Testis (tissue), 2 donors: ENCODE data around the gene RIC3.

Source experiments
- CTCF ChIP-seq, 3 experiments: fragments of 450-650 bp in 2 of 3; fragments of 200-600 bp in 1 of 3; sonication (generic) in 1 of 3; IDR thresholded peaks; one replicate each; pipeline ENCODE4 v1.5.1; 2016 to 2019; ENCODE audit warnings: antibody characterized with exemption in 3 of 3, mild to moderate bottlenecking in 2 of 3, moderate library complexity in 1 of 3
- POLR2A ChIP-seq: fragments of 450-650 bp; IDR thresholded peaks from one replicate; pipeline ENCODE4 v1.6.1; 2017; ENCODE audit warnings: antibody characterized with exemption, mild to moderate bottlenecking, moderate library complexity

GRCh38 chr11:8062781-8063257 is 106.0 kb downstream of the RIC3 start:
- TF ChIP-seq CTCF (IDR thresholded peaks at IDR 0.05) (no peak), POLR2A (no peak)
